ENCODE measurements around the gene CCL3.
"Not testable (repeated sequence)": the region's sequence is repeated elsewhere in the genome, so short reads cannot be mapped to it uniquely, and the experiment has no call there.

CCL3 gene

GRCh38 chr17:36095992-36096391, 6.0 kb upstream of the CCL3 start:
- DNase-seq (ENCODE audit: low read depth) = peak; percentile 43
- H3K4me3 ChIP-seq (ENCODE audit: low read depth, low read length) = no peak overlapping the region
- TF ChIP-seq POLR2A (IDR thresholded peaks at IDR 0.05; ENCODE audit: extremely low read depth, insufficient read length) (no peak), MYC (IDR thresholded peaks at IDR 0.05; ENCODE audit: low read depth, low read length) (no peak), CTCF (IDR thresholded peaks at IDR 0.05; ENCODE audit: low read depth, low read length) (no peak)
- TF ChIP-seq, protein P1, sequence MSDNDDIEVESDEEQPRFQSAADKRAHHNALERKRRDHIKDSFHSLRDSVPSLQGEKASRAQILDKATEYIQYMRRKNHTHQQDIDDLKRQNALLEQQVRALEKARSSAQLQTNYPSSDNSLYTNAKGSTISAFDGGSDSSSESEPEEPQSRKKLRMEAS (IDR thresholded peaks at IDR 0.05; ENCODE audit: low read depth, low read length) = no peak

- no peak overlapping the region for H3K4me3 ChIP-seq (ENCODE audit: low read depth, low read length)
- DNase-seq (ENCODE audit: low read depth) = peak; percentile 55
- TF ChIP-seq, protein P1 (IDR thresholded peaks at IDR 0.05; ENCODE audit: low read depth, low read length) = no peak
- TF ChIP-seq POLR2A (IDR thresholded peaks at IDR 0.05; ENCODE audit: extremely low read depth, insufficient read length) (no peak), MYC (IDR thresholded peaks at IDR 0.05; ENCODE audit: low read depth, low read length) (no peak), CTCF (IDR thresholded peaks at IDR 0.05; ENCODE audit: low read depth, low read length) (no peak)
Observed at GRCh38 chr17:36094746-36095145, 4.8 kb upstream of the CCL3 start.

DNA sequence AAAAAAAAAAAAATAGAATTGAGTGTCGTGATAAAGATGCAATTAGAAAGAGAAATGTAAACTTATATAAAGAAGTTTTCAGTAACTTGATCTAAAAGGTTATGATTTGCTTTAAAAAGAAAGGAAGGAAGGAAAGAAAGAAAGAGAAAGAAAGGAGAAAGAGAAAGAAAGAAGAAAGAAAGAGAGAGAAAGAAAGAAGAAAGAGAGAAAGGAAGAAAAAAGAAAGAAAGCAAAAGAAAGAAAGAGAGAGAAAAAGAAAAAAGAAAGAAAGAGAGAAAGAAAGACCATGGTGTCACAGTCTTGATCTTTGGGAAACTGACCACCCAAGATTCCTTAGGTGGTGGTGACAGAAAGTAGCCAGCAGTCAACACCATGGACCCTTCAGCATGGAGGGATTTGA, 4.3 kb upstream of the CCL3 start:
- TF ChIP-seq, protein P1 (IDR thresholded peaks at IDR 0.05; ENCODE audit: low read depth, low read length) = no peak
- TF ChIP-seq POLR2A (IDR thresholded peaks at IDR 0.05; ENCODE audit: extremely low read depth, insufficient read length) (no peak), CTCF (IDR thresholded peaks at IDR 0.05; ENCODE audit: low read depth, low read length) (no peak), MYC (IDR thresholded peaks at IDR 0.05; ENCODE audit: low read depth, low read length) (no peak)
- no peak overlapping the region for H3K4me3 ChIP-seq (ENCODE audit: low read depth, low read length)
- no peak for DNase-seq (ENCODE audit: low read depth)

DNA sequence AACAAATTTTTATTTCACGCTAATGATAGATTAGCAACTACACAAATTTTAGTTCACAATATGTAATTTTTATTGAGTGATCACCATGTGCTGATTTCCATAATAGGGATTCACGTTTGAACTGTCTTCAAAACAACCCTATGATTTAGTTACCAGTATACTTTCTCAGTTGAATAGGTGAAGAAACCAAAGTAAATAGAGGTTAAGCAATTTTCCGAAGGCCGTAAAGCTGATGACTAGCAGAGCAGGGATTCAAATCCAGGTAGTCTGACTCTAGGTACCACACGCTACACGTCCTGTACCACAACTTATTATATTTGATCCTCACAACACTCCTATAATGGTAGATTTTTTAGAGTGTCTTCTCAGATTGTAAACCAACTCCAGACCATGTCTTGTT, 2.8 kb upstream of the CCL3 start:
- not testable (repeated sequence) for H3K4me3 ChIP-seq (ENCODE audit: low read depth, low read length); DNase-seq (ENCODE audit: low read depth)

DNA sequence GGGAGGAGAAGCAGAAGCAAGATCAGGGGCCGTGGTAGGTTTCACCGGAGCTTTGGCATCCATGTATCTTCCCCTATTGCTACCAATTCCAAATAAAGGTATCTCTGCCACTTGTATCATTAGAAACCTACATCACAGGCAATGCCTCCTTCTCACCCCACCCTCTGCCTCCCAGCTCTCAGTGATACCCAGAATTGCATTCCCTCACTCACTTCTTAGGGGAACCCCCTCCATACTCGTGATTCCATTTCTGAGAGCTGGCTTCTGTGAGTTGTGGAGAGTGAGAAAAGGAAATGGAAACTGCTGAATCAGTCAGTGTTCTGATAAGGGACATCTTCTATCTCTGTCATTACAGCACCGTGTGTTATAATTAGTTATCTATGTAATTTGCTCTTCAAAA, 2.3 kb upstream of the CCL3 start:
- TF ChIP-seq MYC (IDR thresholded peaks at IDR 0.05; ENCODE audit: low read depth, low read length) (no peak), CTCF (IDR thresholded peaks at IDR 0.05; ENCODE audit: low read depth, low read length) (no peak), POLR2A (IDR thresholded peaks at IDR 0.05; ENCODE audit: extremely low read depth, insufficient read length) (no peak)
- TF ChIP-seq, protein P1 (IDR thresholded peaks at IDR 0.05; ENCODE audit: low read depth, low read length) = no peak
- DNase-seq (ENCODE audit: low read depth) = no peak
- no peak overlapping the region for H3K4me3 ChIP-seq (ENCODE audit: low read depth, low read length)

DNA sequence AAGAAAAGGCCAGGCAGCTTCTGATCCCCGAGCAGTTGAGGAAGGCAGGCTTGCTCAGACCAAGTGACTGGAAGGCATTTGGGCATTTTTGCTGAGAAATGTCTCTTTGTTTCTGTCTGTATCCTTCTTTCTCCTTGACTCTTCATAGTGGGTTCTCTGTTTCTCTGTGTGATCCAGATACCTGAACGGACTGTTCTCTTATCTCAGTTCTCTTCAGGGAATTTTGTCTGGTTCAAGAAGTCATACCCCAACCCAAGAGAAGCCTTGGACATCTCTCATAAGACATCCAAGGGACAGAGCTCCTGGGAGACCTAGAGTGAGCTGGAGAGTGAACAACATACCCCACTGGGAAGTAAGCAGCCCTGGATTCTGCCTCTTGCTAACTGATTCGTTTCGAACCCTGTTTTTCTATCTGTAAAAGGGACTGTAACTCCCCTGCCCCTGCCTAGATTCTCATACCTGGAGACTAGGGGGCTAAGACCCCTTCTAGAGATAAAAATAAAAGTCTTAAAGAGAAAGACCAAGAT, 541 bp downstream of the CCL3 start:
- no peak overlapping the region for H3K4me3 ChIP-seq (ENCODE audit: low read depth, low read length)
- DNase-seq (ENCODE audit: low read depth) = no peak
- TF ChIP-seq MYC (IDR thresholded peaks at IDR 0.05; ENCODE audit: low read depth, low read length) = no peak
- TF ChIP-seq, protein P1 (IDR thresholded peaks at IDR 0.05; ENCODE audit: low read depth, low read length) = no peak
- no peak for TF ChIP-seq CTCF (IDR thresholded peaks at IDR 0.05; ENCODE audit: low read depth, low read length)
- TF ChIP-seq POLR2A (IDR thresholded peaks at IDR 0.05; ENCODE audit: extremely low read depth, insufficient read length) = no peak
